GM21723 (cell line): ENCODE measurements around the gene SEMA4B.
"Not testable (repeated sequence)": the region's sequence is repeated elsewhere in the genome, so short reads cannot be mapped to it uniquely, and the experiment has no call there.

Source experiments
- ATAC-seq: cut with Tn5 transposase; IDR thresholded peaks from one replicate; pipeline ENCODE4 v1.9.1; 2021; ENCODE audit warnings: mild to moderate bottlenecking, moderate library complexity; ENCODE audit not compliant: unreplicated experiment

Gene SEMA4B

GRCh38 chr15:90201130-90201943 is at the start of gene SEMA4B:
SEMA4B (plus strand) TSS chr15:90201330; CDS start chr15:90201579, 249 bp downstream.
- ATAC-seq: peak; percentile 88

DNA sequence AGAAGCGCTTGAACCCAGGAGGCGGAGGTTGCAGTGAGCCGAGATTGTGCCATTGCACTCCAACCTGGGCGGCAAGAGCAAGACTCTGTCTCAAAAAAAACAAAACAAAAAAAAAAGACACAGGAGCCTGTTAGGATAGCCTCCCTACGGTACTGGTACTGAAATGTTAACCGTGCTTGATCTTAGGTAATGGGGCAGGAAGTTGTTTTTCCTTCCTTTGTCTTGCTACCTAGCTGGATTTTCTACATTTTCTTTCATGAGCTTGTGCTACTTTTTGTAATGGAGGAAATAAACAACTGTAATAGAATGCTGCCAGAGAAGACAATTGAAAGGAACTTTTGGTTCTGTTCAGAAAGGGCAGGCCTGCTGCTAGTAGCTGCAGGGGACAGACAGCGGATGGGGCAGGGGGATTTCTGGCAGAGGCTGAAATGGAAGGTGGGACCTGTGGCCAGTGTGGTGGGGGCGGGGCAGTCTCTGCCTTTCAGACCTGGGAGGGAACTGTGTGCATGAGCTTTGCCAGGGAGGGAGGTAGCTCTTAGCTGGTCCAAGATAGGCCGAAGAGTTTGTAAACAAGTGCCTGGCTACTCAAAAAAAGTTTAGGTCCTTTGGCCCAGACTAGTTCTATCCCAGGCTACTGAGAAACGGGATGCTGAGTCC is 49.0 kb upstream of the SEMA4B start:
- ATAC-seq: no peak

DNA sequence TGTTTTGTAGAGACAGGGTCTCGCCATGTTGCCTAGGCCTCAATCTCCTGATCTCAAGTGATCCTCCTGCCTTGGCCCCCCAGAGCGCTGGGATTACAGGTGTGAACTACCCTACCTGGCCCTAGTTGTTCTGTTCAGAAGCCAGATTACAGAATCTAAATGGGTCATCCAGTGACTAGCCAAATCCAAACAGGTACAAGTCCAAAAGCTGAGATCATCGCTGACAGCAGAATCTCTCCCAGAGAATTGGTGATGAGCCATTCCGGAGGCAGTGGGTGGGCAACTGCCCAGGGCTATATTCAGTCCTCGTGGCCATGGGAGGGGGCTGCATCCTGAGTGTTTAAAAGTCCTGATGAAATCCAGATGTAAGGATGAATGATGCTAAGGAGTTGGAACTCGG is 47.5 kb upstream of the SEMA4B start:
- ATAC-seq: no peak

DNA sequence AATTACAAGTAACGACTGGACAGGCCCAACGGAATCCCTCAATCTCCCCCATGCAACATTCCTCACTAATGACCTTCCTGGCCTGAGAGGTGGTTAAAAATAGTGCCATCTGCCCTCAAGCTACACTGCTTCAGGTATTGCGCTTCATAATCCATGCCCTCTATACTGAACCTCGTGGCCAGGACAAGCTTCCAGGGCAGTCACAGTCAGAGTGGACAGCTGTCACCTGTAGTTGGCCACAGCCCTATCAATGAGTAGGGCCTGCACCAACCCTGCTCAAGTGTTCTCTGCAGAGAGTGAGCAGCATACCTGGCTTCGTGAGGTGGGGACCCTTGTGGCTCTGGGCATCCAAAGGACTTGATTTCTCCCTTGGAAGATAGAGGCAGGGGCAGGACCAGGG is 46.9 kb upstream of the SEMA4B start:
- ATAC-seq: no peak

DNA sequence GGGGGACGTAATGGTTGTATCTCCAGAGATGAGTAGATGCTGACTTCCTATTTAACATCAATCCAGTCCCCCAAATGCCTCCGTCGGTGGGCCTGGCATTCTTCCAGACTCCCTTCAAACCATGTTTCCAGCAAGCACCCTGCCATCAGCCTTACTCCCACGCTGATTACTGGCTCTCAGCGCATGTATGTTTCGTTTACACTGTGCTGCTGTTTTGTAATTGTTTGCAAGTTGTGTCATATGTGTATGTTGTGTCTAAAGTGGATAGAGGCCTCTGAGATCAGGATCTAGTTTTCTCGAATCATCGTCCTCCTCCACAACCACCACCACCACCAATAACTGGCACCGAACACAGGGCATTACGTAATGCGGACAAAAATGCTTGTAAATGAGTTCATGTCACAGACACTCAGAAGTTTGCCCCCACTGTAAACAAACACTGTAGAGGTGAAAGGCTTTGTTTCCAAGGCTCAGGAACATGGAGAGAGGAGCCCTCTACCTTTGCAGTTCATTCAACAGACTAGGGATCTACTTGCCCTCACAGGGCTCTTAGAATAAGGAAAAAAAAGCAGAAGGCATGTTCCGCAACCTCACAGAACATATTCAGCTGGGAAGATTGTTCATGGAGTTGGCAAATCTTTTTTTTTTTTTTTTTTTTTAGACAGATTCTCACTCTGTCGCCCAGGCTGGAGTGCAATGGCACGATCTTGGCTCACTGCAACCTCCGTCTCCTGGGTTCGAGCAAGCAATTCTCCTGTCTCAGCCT is 46.1 kb upstream of the SEMA4B start:
- ATAC-seq: no peak

GRCh38 chr15:90159213-90159612 is 41.9 kb upstream of the SEMA4B start:
- ATAC-seq: no peak

- ATAC-seq: no peak
These were observed 40.1 kb upstream of the SEMA4B start for GRCh38 chr15:90160781-90161727.

- ATAC-seq: peak; percentile 86
These were observed 39.2 kb upstream of the SEMA4B start for GRCh38 chr15:90161950-90162361.

GRCh38 chr15:90162956-90163355 is 38.2 kb upstream of the SEMA4B start:
- no peak for ATAC-seq

GRCh38 chr15:90164239-90164638 is 36.9 kb upstream of the SEMA4B start:
- ATAC-seq: not testable (repeated sequence)

- no peak for ATAC-seq
These were observed 36.0 kb upstream of the SEMA4B start for GRCh38 chr15:90165157-90165556.

DNA sequence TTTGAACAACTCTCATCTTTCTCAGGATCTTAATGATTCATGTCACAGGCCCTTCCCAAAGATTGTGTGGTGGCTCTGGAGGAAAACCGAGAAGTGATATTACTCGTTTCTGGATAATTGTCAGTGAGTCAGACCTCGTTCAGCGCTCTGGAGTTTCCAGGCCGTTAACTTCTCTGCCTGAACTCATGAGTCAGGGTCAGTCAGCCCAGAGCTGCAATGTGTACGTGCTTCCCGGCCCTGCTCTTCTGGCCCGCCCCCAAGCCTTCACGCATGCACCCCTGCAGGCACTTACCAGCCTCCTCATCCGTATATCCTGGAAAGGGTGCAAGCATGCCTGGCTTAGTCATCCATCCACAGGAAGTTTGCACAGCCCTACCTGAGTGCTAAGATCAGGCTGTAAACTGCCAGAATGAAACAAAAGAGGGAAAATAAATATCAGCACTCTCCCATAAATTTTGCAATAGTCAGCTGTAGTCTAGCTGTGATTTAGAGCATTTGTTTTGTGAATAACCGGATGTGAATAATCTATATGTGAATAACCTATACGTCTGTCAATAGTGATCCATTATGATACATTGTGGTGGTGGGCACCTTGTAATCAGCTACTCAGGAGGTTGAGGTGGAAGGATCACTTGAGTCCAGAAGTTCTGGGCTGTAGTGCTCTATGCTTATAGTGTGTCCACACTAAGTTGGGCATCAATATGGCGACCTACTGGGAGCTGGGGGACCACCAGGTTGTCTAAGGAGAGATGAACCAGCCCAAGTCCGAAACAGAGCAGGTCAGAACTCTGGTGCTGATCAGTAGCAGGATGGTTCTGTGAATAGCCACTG is 35.3 kb upstream of the SEMA4B start:
- no peak for ATAC-seq

- ATAC-seq: no peak
These were observed 34.0 kb upstream of the SEMA4B start for GRCh38 chr15:90167121-90167520.

- no peak for ATAC-seq
These were observed 29.5 kb upstream of the SEMA4B start for GRCh38 chr15:90171623-90172022.

GRCh38 chr15:90173372-90173771 is 27.8 kb upstream of the SEMA4B start:
- ATAC-seq: no peak

DNA sequence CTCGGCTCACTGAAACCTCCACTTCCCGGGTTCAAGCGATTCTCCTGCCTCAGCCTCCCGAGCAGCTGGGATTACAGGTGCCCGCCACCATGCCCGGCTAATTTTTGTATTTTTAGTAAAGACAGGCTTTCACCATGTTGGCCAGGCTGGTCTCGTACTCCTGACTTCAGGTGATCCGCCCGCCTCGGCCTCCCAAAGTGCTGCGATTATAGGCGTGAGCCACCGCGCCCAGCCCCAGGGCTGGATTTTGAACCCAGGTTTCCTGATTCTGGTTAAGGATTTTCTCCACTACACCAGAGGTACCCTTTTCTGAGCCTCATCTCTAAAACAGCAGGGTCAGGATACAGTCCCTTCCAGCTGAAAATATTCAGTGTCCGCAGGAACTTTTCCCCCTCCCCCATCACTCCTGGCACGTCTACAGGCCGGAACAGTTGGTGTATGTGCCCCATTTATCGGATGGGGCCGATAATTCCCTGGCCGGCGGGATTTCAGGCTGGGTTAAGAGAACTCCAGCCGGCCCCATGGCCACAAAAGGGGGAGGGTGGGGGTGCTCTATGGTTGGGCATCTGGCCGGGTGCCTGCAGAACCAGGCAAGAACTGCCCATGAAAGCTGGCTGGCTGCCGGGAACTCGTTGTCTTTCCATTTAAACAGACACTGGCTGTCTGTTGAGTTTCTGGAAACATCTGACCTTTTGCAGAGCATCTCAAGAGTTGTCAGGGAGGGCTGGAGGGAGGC is 26.8 kb upstream of the SEMA4B start:
- no peak for ATAC-seq

- no peak for ATAC-seq
These were observed 24.1 kb upstream of the SEMA4B start for GRCh38 chr15:90177012-90177411.

- peak; percentile 81 for ATAC-seq
These were observed 22.4 kb upstream of the SEMA4B start for GRCh38 chr15:90178468-90179435.
